GM10248 (cell line): Measurements from ENCODE around the gene KAZALD1.

Experiments used
- CTCF ChIA-PET: fragments of 300-600 bp; sonication (Branson Sonifier 250); formaldehyde crosslinking; extraction: SDS; loops from one replicate; lab custom pipeline; 2021; ENCODE audit warnings: antibody characterized with exemption; lab: Yijun Ruan, JAX
- POLR2A ChIA-PET: fragments of 350-650 bp; sonication (Branson Sonifier 250); formaldehyde crosslinking; extraction: SDS; loops from one replicate; lab custom pipeline; 2020; ENCODE audit warnings: antibody characterized with exemption; lab: Yijun Ruan, JAX
- DNase-seq: peaks from one replicate; pipeline ENCODE4 v3.0.0; 2012; ENCODE audit errors: extremely low spot score
- CTCF ChIP-seq: IDR thresholded peaks from 2 replicates; pipeline ENCODE4 v1.5.1; 2012; ENCODE audit warnings: mild to moderate bottlenecking, low read depth; ENCODE audit errors: extremely low read depth, missing control alignments, control extremely low read depth

Gene KAZALD1

GRCh38 chr10:101052285-101052684 lies 9.5 kb upstream of the KAZALD1 start:
- ChIA-PET POLR2A (no interaction called here), CTCF (interaction anchor here (1.2 to 28.8 kb wide), 6 partner anchors 9 to 88 kb away, joined by 4 to 855 read pairs (median 28); partner anchors contain the start of genes KAZALD1, PDZD7 and SFXN3)
- no peak for TF ChIP-seq CTCF
- no peak for DNase-seq

GRCh38 chr10:101053516-101053915 lies 8.3 kb upstream of the KAZALD1 start:
- CTCF ChIA-PET: interaction anchor here (1.0 to 28.8 kb wide), 3 partner anchors 7 to 55 kb away, joined by 3 to 855 read pairs (median 855); partner anchors contain the start of genes KAZALD1, PDZD7 and SFXN3
- POLR2A ChIA-PET: no interaction called here
- TF ChIP-seq CTCF: no peak
- DNase-seq: no peak

GRCh38 chr10:101054351-101054750 lies 7.4 kb upstream of the KAZALD1 start:
- ChIA-PET CTCF (interaction anchor here (1.0 to 28.8 kb wide), 4 partner anchors 7 to 56 kb away, joined by 3 to 855 read pairs (median 429); partner anchors contain the start of genes KAZALD1, PDZD7 and SFXN3), POLR2A (no interaction called here)

GRCh38 chr10:101054876-101055275 lies 6.9 kb upstream of the KAZALD1 start:
- DNase-seq: no peak
- no peak for TF ChIP-seq CTCF
- POLR2A ChIA-PET: no interaction called here
- CTCF ChIA-PET: interaction anchor here (1.4 to 28.8 kb wide), 5 partner anchors 6 to 41 kb away, joined by 3 to 855 read pairs (median 59); partner anchors contain the start of genes KAZALD1, PDZD7 and SFXN3

More at GRCh38 chr10:101054351-101054750, 7.4 kb upstream of the KAZALD1 start:
- no peak for DNase-seq
- no peak for TF ChIP-seq CTCF

- DNase-seq: no peak
- peak; percentile 16 for TF ChIP-seq CTCF
- POLR2A ChIA-PET: interaction anchor here (0.6 kb wide), 1 partner anchor 1151 kb away, joined by 6 read pairs; no protein-coding TSS in a partner anchor
- CTCF ChIA-PET: interaction anchor here (0.8 to 23.4 kb wide), 5 partner anchors 9 to 87 kb away, joined by 3 to 855 read pairs (median 6); partner anchors contain the start of genes PDZD7 and SFXN3
Measured at GRCh38 chr10:101055411-101055810, 6.4 kb upstream of the KAZALD1 start.

GRCh38 chr10:101056365-101057151 lies 5.2 kb upstream of the KAZALD1 start:
- no peak for TF ChIP-seq CTCF
- DNase-seq: no peak
- ChIA-PET CTCF (interaction anchor here (0.8 to 23.4 kb wide), 5 partner anchors 8 to 86 kb away, joined by 3 to 855 read pairs (median 6); partner anchors contain the start of genes PDZD7 and SFXN3), POLR2A (no interaction called here)
